Memory B cell (primary cell): Measurements from ENCODE around the gene PJA1.

Experiments used
- ATAC-seq: fragments of 150-1000 bp; cut with Tn5 transposase; 2 replicates; pipeline ENCODE4 v1.10.0; 2021; ENCODE audit warnings: low read depth, mild to moderate bottlenecking, moderate library complexity
- DNase-seq, 2 donors: peaks; one replicate each; pipeline ENCODE4 v3.0.0; 2022; ENCODE audit warnings: low spot score in 2 of 2
- H3K27ac Mint-ChIP-seq: one replicate; pipeline ENCODE4 v1.8.0; 2022; ENCODE audit warnings: mild to moderate bottlenecking, moderate library complexity, mixed read lengths
- H3K27me3 Mint-ChIP-seq: one replicate; pipeline ENCODE4 v1.8.0; 2022; ENCODE audit warnings: mixed read lengths
- H3K36me3 Mint-ChIP-seq: one replicate; pipeline ENCODE4 v1.8.0; 2022; ENCODE audit warnings: mild to moderate bottlenecking, mixed read lengths
- H3K4me1 Mint-ChIP-seq: one replicate; pipeline ENCODE4 v1.8.0; 2022; ENCODE audit warnings: mixed read lengths
- H3K4me3 Mint-ChIP-seq: one replicate; pipeline ENCODE4 v1.8.0; 2022; ENCODE audit warnings: mild to moderate bottlenecking, moderate library complexity, mixed read lengths
- H3K9me3 Mint-ChIP-seq: one replicate; pipeline ENCODE4 v1.8.0; 2022; ENCODE audit warnings: mixed read lengths

Gene PJA1

DNA sequence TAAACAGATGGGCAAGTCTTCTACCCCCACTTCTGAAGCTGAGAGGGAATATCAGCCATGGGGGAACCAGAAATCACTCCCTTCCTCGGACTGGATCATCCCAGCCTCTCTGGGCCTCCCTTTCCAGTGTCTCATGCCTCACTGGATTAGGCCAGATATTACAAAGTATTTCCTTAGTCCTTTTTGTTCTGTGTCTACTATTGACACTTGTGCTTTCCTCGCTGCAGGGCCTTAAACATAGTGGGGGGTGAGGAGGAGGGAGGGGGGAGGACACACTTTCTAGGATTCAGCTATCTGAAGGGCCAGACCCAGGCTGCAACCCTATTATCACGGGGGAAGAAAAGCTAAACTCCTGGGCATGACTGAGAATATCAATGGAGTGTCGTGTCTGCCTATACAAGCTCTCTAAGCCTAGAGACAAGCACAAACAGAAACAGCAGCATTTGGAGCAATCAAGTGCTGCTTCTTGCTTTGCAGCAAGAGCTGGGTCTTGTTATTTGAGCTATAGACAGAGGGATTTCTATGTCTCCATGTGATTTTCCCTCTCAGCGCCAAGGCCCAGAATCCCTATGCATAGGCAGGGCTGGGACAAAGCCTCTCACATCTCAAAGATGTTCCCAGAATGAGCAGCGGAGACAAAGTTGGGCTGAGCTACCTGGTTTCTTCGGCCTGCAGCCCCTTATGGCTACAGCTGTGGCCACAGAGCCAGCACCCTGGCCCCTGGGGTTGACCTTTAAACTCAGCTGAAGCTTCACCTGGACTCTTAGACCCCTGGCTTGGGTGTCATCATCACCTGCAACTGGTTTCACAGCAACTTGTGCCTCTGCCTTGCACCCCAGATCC lies 20.2 kb downstream of the PJA1 start:
- Mint-ChIP-seq H3K4me3 (no peak overlapping the region), H3K27me3 (peaks cover 5% of the 10 kb centered on the region), H3K9me3 (no peaks in the 10 kb centered on the region), H3K4me1 (peaks cover 2% of the 10 kb centered on the region), H3K27ac (no peak overlapping the region), H3K36me3 (no peaks in the 10 kb centered on the region)
- ATAC-seq: no peak
- DNase-seq: no peak

DNA sequence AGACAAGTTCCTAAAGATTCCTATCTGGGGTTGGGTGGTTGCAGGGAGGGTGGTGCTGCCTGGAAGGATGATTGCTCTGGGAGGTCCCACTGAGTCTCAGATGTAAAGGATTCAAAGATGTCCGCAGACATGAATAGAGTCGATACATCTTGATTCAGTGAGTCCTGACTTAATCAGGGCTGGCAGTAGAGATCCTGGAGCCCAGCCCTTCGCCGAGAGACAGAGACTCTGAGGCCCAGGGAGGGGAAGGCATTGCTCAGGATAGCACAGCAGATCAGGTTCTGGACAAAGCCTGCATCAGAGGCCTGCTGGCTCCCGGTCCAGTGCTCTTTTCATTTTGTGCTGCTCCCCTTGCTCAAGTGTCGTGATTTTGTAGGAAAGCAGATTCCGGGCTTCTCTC lies 21.7 kb downstream of the PJA1 start:
- peaks cover 8% of the 10 kb centered on the region for H3K27me3 Mint-ChIP-seq
- H3K27ac Mint-ChIP-seq: no peak overlapping the region
- DNase-seq (no peak), ATAC-seq (no peak)
- no peaks in the 10 kb centered on the region for H3K4me1 Mint-ChIP-seq
- H3K9me3 Mint-ChIP-seq: no peaks in the 10 kb centered on the region
- no peak overlapping the region for H3K4me3 Mint-ChIP-seq
- H3K36me3 Mint-ChIP-seq: no peaks in the 10 kb centered on the region

DNA sequence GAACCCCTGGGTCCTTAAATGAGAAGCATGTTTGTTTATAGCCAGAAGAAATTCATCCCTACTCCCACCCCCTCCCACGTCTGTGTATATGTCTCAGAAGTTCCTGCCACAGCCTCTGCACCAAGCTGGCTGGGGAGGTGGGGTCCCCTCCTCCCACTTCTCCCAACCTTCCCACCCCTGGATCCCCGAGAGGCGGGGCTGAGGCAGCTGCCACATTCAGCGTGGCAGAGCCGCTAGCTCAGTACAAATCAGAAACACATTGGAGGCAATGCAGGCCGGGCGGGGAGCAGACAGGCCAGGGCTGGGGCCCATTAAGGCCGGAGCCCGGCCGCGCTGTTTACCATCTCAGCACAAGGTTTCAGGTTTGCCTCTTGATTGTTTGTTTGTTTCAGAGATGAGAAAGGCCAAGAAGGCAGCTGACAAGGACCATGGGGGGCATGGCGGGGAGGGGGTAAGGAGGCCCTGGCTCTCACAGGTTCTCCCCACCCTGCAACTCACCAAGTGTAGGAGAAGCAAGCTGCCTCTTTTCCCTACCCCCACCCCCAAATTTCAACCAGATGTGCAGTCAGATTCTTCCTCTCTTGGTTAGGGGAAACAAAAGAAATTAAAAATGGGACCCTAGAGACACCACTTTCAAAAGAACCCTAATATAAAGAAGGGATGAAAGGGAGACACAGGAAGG lies 22.3 kb downstream of the PJA1 start:
- peaks cover 6% of the 10 kb centered on the region for H3K27me3 Mint-ChIP-seq
- H3K27ac Mint-ChIP-seq: no peak overlapping the region
- H3K9me3 Mint-ChIP-seq: no peaks in the 10 kb centered on the region
- no peak for DNase-seq
- H3K36me3 Mint-ChIP-seq: no peaks in the 10 kb centered on the region
- no peak overlapping the region for H3K4me3 Mint-ChIP-seq
- ATAC-seq: no peak
- H3K4me1 Mint-ChIP-seq: no peaks in the 10 kb centered on the region

DNA sequence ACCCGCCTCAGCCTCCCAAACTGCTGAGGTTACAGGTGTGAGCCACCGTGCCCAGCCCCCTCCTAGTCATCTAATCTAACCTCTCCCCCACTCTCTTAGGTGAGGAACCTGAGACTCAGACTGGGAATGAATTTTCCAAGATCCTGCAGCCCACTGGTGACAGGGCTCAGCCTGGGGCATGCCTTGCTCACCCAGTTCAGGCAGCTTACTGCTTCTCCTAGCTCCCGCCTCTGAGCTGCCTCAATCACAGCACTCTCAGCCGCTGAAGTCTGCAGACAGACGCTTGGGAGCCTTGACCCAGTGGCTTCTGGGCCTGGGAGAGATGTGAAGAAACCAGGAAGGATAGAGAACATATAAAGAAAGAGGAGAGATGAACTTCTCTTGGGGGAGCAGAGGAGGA lies 24.4 kb downstream of the PJA1 start:
- Mint-ChIP-seq H3K4me1 (no peaks in the 10 kb centered on the region), H3K27ac (no peak overlapping the region), H3K9me3 (no peaks in the 10 kb centered on the region), H3K36me3 (no peaks in the 10 kb centered on the region), H3K27me3 (peaks cover 6% of the 10 kb centered on the region), H3K4me3 (no peak overlapping the region)
- no peak for ATAC-seq
- no peak for DNase-seq

DNA sequence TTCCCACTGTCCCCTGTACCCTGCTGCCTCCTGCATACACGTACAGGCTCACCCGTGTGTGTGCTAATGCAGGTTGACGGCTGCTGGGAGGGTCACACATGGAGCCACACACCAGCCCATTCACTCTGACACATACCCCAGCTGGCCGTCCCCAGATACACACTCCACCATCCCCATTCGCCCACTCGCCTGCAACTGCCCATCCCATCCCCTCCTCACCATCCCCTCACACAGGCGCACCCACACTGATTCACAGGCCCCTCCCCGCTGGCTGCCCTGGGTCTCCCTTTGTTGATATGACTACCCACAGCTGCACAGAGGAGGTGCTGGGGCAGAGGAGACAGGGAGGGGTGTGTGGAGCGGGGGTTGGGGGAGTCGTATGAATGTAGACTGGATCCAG lies 25.7 kb downstream of the PJA1 start:
- H3K27me3 Mint-ChIP-seq: peaks cover 6% of the 10 kb centered on the region
- ATAC-seq (no peak), DNase-seq (no peak)
- no peaks in the 10 kb centered on the region for H3K4me1 Mint-ChIP-seq
- no peak overlapping the region for H3K27ac Mint-ChIP-seq
- H3K9me3 Mint-ChIP-seq: no peaks in the 10 kb centered on the region
- no peaks in the 10 kb centered on the region for H3K36me3 Mint-ChIP-seq
- H3K4me3 Mint-ChIP-seq: no peak overlapping the region

DNA sequence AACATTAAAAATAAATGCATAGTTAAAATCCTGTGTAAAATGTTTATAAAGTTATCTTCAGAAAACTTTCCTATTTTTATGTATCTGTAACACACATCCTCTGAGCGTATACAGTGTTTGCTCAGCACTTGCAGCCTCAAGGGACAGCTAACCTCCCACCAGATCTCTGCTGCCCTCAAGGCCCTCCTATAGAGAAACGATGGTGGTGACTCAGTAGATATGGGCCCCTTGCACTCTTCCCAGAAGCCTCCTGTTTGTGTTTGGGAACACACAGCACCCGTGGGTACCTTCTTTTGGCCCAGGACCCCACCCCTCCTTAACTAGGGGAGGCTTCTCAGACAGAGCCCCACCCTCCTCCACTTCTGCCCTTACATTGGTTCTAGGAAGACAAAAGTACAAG lies 26.7 kb downstream of the PJA1 start:
- Mint-ChIP-seq H3K27ac (no peak overlapping the region), H3K4me1 (no peaks in the 10 kb centered on the region), H3K27me3 (peaks cover 6% of the 10 kb centered on the region), H3K36me3 (no peaks in the 10 kb centered on the region), H3K4me3 (no peak overlapping the region), H3K9me3 (no peaks in the 10 kb centered on the region)
- DNase-seq (no peak), ATAC-seq (no peak)

DNA sequence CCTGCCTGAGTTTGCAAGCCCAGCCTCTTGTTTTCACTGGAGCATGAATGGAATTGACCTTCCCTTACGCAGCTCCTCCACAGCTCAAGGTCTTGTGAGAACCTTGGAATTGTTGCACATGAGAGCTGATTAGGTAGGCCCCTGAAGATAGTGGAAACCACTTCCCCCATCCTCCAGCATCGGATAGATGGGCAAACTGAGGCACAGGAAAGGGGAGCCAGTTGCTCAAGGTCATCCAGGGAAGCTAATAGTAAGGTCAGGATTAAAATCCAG lies 27.2 kb downstream of the PJA1 start:
- no peaks in the 10 kb centered on the region for H3K36me3 Mint-ChIP-seq
- H3K27me3 Mint-ChIP-seq: peaks cover 6% of the 10 kb centered on the region
- no peak for ATAC-seq
- H3K27ac Mint-ChIP-seq: no peak overlapping the region
- no peaks in the 10 kb centered on the region for H3K4me1 Mint-ChIP-seq
- no peak overlapping the region for H3K4me3 Mint-ChIP-seq
- no peaks in the 10 kb centered on the region for H3K9me3 Mint-ChIP-seq
- no peak for DNase-seq

DNA sequence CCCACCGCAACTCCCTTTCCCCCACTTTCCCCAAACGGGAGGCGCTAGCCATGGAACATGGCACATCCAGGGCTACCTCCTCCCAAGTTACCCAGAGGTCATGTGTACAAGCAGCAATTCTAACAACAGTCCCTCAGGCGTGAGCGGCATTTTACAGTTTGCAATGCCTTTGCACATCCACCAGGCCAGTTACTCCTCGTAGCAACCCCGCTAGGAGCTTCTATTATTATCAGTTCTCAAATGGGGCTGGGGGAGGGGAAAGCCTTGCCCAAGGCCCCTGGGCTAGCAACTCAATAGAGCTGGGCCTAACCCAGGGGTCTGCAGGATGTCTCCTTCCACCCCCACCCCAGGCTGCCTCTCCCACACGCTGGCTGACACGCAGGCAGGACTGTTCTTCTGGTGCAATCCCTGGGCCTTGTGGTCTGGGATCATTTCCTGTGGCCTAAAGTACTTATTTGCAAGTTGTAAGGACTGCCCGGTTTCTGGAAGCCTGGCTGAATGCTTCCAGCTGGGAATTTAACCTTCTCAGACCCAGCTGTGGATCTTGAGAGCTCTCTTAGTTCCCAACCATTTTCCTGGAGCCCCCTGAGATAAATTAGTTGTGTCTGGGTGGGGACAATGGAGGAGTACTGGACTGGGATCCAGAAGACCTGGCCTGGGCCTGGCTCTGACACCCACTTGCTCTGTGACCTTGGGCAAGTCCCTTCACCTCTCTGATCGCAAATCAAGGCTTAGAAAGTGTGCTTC lies 27.7 kb downstream of the PJA1 start:
- ATAC-seq (no peak), DNase-seq (no peak)
- H3K4me1 Mint-ChIP-seq: no peaks in the 10 kb centered on the region
- H3K27me3 Mint-ChIP-seq: peaks cover 6% of the 10 kb centered on the region
- no peaks in the 10 kb centered on the region for H3K9me3 Mint-ChIP-seq
- H3K4me3 Mint-ChIP-seq: no peak overlapping the region
- H3K27ac Mint-ChIP-seq: no peak overlapping the region
- H3K36me3 Mint-ChIP-seq: no peaks in the 10 kb centered on the region

DNA sequence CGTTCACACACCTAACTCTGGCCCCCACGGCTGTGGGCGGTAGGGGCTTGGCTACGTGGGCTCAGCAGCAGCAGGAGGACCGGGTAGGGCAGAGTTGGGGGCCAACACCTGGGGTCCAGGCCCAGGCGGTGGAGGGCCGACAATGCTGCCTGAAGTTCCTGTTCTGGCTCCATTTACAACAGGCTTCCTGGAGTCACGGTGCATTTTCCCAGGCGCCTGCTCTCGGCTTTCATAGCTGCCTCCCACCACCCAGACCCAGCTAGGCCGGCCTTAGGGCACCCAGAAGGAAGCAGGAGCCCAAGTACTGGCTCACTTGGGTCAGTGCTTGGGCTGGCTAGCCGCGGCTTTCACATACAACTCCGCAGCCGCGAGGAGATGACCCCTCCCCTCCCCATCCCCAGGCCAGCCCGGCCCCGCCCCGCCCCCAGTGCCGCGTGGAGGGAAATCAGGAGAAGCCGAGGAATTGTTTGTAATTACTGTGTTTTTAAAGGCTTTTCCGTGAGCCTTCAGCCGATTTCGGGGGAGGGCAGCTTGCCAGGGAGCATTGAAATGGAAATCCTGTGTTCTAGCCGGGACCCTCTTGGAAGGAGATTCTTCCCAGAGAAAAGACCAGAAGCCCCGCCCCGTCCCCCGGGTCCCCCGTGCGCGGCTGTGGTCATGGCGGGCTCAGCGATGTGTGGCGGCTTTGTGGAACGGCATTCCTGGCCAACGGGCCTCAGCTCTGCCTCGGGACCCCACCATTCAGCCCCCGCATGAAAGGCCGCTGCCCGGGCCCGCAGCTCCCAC lies 28.5 kb downstream of the PJA1 start:
- DNase-seq (no peak), ATAC-seq (no peak)
- H3K9me3 Mint-ChIP-seq: no peaks in the 10 kb centered on the region
- peaks cover 8% of the 10 kb centered on the region for H3K27me3 Mint-ChIP-seq
- H3K36me3 Mint-ChIP-seq: no peaks in the 10 kb centered on the region
- no peaks in the 10 kb centered on the region for H3K4me1 Mint-ChIP-seq
- H3K4me3 Mint-ChIP-seq: no peak overlapping the region
- H3K27ac Mint-ChIP-seq: no peak overlapping the region

DNA sequence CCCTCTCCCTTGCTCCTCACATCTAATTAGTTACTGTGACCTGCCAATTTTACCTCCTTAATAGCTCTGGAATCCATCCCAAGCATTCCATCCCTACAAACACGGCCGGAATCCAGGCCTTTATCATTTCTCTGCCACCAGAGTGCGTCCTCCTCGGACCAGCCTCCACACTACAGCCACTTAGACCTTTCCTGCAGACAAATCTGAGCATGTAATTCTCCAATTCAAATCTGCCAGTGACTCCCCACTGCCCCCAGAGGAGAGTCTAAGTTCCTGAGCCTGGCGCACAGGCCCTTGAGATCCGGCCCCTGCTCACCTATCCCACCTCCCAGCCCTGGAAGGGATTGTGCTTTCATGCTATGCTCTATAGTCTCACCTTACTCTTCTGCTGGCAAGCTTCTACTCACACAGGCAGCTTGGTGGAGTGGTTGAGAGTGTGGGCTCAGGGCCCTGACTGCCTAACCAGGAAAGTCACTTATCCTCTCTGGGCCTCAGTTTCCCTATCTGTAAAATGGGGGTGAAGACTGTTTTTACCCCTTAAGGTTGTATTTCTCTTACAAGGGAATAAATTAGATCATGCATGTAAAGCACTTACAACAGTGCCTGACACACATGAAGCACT lies 31.2 kb downstream of the PJA1 start:
- Mint-ChIP-seq H3K27me3 (peaks cover 6% of the 10 kb centered on the region), H3K4me3 (no peak overlapping the region), H3K27ac (no peak overlapping the region), H3K36me3 (no peaks in the 10 kb centered on the region), H3K4me1 (no peaks in the 10 kb centered on the region), H3K9me3 (no peaks in the 10 kb centered on the region)
- no peak for DNase-seq
- no peak for ATAC-seq

DNA sequence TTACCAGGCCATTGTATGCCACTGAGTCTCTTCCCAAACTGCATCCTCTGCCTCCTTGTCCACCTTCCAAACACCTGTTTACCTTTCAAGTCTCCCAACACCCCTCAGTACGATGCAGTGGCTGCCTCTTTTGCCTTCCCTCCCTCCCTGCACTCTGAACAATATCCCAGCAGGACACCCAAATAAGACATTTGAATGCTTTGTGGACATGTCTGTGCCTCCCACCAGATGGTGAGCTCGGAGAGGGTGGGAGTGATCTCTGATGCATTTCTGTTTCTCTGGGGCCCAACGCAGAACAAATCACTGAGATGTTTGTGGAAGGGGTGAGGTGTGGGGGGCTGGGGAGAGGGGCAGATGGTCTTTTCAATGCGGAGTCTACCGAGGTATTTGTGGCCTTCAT lies 33.4 kb downstream of the PJA1 start:
- no peak for DNase-seq
- Mint-ChIP-seq H3K4me3 (no peak overlapping the region), H3K27me3 (peaks cover 6% of the 10 kb centered on the region), H3K4me1 (peaks cover 4% of the 10 kb centered on the region), H3K36me3 (no peaks in the 10 kb centered on the region), H3K27ac (no peak overlapping the region), H3K9me3 (no peaks in the 10 kb centered on the region)
- ATAC-seq: no peak

DNA sequence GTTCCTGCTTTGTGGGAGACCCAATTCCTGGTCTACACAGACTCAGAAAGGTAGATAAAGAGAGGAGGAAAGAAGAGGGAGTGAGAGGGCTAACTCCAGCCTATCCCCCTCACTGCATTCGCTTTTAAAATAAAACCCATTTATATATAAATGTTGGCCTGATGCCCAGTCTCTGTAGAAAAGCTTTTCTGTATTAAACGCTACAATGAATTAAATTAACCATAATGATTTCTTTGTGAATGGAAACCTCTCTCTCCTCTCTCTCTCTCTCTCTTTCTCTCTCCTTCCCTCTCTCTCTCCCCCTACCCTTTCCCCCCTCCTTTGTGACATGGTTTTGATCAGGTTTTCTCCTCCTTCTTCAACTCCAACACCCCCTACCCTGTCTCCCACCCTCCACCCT lies 34.8 kb downstream of the PJA1 start:
- no peaks in the 10 kb centered on the region for H3K36me3 Mint-ChIP-seq
- ATAC-seq: no peak
- H3K27me3 Mint-ChIP-seq: peaks cover 6% of the 10 kb centered on the region
- H3K27ac Mint-ChIP-seq: no peak overlapping the region
- no peak for DNase-seq
- no peak overlapping the region for H3K4me3 Mint-ChIP-seq
- peaks cover 4% of the 10 kb centered on the region for H3K4me1 Mint-ChIP-seq
- no peaks in the 10 kb centered on the region for H3K9me3 Mint-ChIP-seq

DNA sequence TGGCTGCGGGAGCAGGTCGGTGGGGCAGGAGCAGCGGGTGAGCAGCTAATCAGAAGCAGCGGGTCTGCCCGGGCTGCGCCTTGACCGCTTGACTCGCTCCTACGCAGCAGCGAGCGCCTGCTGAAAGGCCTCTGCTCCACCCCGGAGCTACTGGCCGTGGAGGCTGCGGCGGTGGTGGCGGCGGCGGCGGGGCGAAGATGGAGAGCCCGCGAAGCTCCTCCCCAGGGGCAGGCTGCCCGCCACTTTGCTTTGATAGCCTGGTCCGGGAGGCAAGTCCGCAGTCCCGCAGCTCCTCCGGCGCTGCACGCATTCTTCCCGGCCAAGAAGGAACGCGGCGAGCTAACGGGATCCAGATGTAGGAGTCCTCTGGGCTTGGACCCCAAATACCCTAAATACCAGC lies 36.7 kb downstream of the PJA1 start:
- H3K27ac Mint-ChIP-seq: no peak overlapping the region
- no peak overlapping the region for H3K4me3 Mint-ChIP-seq
- peaks cover 4% of the 10 kb centered on the region for H3K4me1 Mint-ChIP-seq
- no peak for ATAC-seq
- H3K9me3 Mint-ChIP-seq: no peaks in the 10 kb centered on the region
- no peaks in the 10 kb centered on the region for H3K36me3 Mint-ChIP-seq
- H3K27me3 Mint-ChIP-seq: peaks cover 6% of the 10 kb centered on the region
- DNase-seq: no peak

DNA sequence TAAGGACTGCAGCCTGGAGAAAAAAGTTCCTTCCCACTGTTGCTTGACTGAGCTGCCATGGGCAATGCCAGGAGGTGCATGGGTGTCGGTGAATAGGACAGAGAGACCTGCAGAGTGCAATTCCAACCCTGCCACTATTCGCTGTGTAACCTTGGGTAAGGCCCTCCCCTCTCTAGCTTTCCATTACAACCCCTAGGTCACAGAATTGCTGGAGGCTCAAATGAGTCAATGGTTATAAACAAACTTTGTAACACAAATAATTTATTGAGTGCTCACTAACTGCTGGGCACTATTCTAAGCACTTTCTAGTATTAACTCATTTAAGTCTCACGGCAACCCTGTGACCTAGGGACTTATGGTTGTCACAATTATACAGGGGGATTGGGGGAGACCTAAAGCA lies 37.8 kb downstream of the PJA1 start:
- H3K27me3 Mint-ChIP-seq: peaks cover 7% of the 10 kb centered on the region
- no peak overlapping the region for H3K4me3 Mint-ChIP-seq
- no peaks in the 10 kb centered on the region for H3K9me3 Mint-ChIP-seq
- no peak overlapping the region for H3K27ac Mint-ChIP-seq
- H3K4me1 Mint-ChIP-seq: peaks cover 4% of the 10 kb centered on the region
- no peak for ATAC-seq
- no peaks in the 10 kb centered on the region for H3K36me3 Mint-ChIP-seq
- no peak for DNase-seq
